OCI-LY7 (cell line): ENCODE data around the gene NEK2. TPM values are rescaled to one million over a fixed set of nuclear protein-coding genes. Genes with fewer than 3 reads are reported as not detected.

ENCODE experiments used
- BruUV-seq: library from RNA; stranded (reverse); fragments of 400-500 nt; replicated peaks from 2 replicates; lab custom pipeline; 2021; lab: Mats Ljungman, UMichigan
- CTCF ChIA-PET: fragments of 300-600 bp; sonication (Branson Sonifier 250); formaldehyde crosslinking; loops from one replicate; lab custom pipeline; 2022; ENCODE audit warnings: antibody characterized with exemption; ENCODE audit not compliant: unreplicated experiment; lab: Charles Lee
- POLR2A ChIA-PET: fragments of 300-600 bp; sonication (Branson Sonifier 250); formaldehyde crosslinking; loops from one replicate; lab custom pipeline; 2022; ENCODE audit warnings: antibody characterized with exemption; lab: Charles Lee
- DNase-seq: peaks from one replicate; pipeline ENCODE4 v3.0.0-alpha.2; 2015; ENCODE audit warnings: low spot score
- H2AFZ ChIP-seq: fragments of 200-600 bp; sonication (generic), shearing (Covaris generic); 2 replicates; pipeline ENCODE4 v1.6.1; 2014; ENCODE audit warnings: mild to moderate bottlenecking, antibody characterized with exemption, low read length, moderate library complexity
- H3K27ac ChIP-seq: fragments of 200-600 bp; sonication (generic); 2 replicates; pipeline ENCODE4 v1.5.1; 2014; ENCODE audit warnings: mixed run types, low read depth, mild to moderate bottlenecking, moderate library complexity, low read length, inconsistent platforms; ENCODE audit not compliant: poor library complexity, severe bottlenecking
- H3K36me3 ChIP-seq: fragments of 200-600 bp; sonication (generic); 2 replicates; pipeline ENCODE4 v1.6.1; 2014; ENCODE audit warnings: mild to moderate bottlenecking, antibody characterized with exemption, low read length, moderate library complexity, mixed read lengths; ENCODE audit not compliant: insufficient read depth
- H3K4me1 ChIP-seq: fragments of 200-600 bp; sonication (generic); 2 replicates; pipeline ENCODE4 v1.5.1; 2014; ENCODE audit warnings: mild to moderate bottlenecking, low read length; ENCODE audit not compliant: insufficient read depth, poor library complexity, severe bottlenecking
- H3K4me2 ChIP-seq: fragments of 200-600 bp; sonication (generic); 2 replicates; pipeline ENCODE4 v1.6.1; 2014; ENCODE audit warnings: mild to moderate bottlenecking, low read length
- H3K4me3 ChIP-seq: fragments of 200-600 bp; sonication (generic); 2 replicates; pipeline ENCODE4 v1.5.1; 2014; ENCODE audit warnings: mild to moderate bottlenecking, low read depth, low read length; ENCODE audit not compliant: poor library complexity, severe bottlenecking
- H3K79me2 ChIP-seq: fragments of 200-600 bp; sonication (generic); 2 replicates; pipeline ENCODE4 v1.6.1; 2016; ENCODE audit warnings: low read depth, mild to moderate bottlenecking, low read length, moderate library complexity, mixed read lengths; ENCODE audit not compliant: insufficient read depth
- H3K9me2 ChIP-seq: fragments of 200-600 bp; sonication (generic); 2 replicates; pipeline ENCODE4 v1.6.1; 2016; ENCODE audit warnings: mild to moderate bottlenecking, low read length, mixed read lengths; ENCODE audit not compliant: insufficient read depth
- H3K9me3 ChIP-seq: fragments of 200-600 bp; sonication (generic); 2 replicates; pipeline ENCODE4 v1.6.1; 2014; ENCODE audit warnings: mild to moderate bottlenecking, mixed run types, low read length, mixed read lengths
- H4K20me1 ChIP-seq: fragments of 200-600 bp; sonication (generic); 2 replicates; pipeline ENCODE4 v1.6.1; 2014; ENCODE audit warnings: mild to moderate bottlenecking, antibody characterized with exemption, low read length, moderate library complexity, mixed read lengths; ENCODE audit not compliant: insufficient read depth
- EZH2phosphoT487 ChIP-seq: fragments of 200-600 bp; sonication (generic); IDR thresholded peaks from 2 replicates; pipeline ENCODE4 v1.6.1; 2018; ENCODE audit warnings: low read depth, borderline replicate concordance, mild to moderate bottlenecking, mixed run types, antibody characterized with exemption, low read length, moderate library complexity, mixed read lengths
- intact Hi-C: fragments of 100-400 bp; cut with micrococcal nuclease; formaldehyde crosslinking; loops from one replicate; pipeline ENCODE4 v1.10.0; 2022; ENCODE audit not compliant: unreplicated experiment
- total RNA-seq, 2 experiments: library from RNA; depleted of rRNA in 1 of 2; stranded (reverse); fragments of >200 nt in 1 of 2; shearing (Covaris generic) in 1 of 2; gene quantifications; 2 replicates each; pipeline ENCODE4 v1.2.3, GENCODE V29; 2014 to 2022
- TF ChIP-seq, protein P1 (sequence below): fragments of 200-600 bp; sonication (generic); conservative IDR thresholded peaks from 2 replicates; pipeline ENCODE4 v1.5.1; 2014; ENCODE audit warnings: mild to moderate bottlenecking, antibody characterized with exemption, low read length, moderate library complexity, mixed read lengths

NEK2 gene
- total RNA-seq, 2 experiments from 2014 or later: 55.9 to 69.0 TPM

DNA sequence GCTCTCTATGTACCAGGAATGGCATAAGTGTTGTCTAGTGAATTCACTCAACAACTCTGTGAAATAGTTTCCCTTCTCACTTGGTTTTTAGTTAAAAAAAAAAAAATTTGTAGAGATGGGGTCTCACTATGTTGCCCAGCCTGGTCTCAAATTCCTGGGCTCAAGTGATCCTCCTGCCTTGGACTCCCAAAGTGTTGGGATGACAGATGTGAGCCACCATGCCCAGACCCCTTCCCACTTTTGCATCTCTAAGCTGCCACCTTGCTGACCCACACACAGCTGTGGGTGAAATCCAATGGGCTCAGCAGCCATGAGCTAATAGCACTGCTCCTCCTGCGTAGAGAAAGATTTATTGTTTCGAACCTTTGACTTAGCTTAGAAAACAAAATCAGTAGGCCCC is 33.5 kb downstream of the NEK2 start:
- no peak overlapping the region for H2AFZ ChIP-seq
- ChIA-PET CTCF (no interaction called here), POLR2A (interaction anchor here (0.7 kb wide), 1 partner anchor 204 kb away, joined by 3 read pairs; no protein-coding TSS in a partner anchor)
- H3K4me2 ChIP-seq: no peak overlapping the region
- TF ChIP-seq EZH2phosphoT487: no peak
- TF ChIP-seq, protein P1, sequence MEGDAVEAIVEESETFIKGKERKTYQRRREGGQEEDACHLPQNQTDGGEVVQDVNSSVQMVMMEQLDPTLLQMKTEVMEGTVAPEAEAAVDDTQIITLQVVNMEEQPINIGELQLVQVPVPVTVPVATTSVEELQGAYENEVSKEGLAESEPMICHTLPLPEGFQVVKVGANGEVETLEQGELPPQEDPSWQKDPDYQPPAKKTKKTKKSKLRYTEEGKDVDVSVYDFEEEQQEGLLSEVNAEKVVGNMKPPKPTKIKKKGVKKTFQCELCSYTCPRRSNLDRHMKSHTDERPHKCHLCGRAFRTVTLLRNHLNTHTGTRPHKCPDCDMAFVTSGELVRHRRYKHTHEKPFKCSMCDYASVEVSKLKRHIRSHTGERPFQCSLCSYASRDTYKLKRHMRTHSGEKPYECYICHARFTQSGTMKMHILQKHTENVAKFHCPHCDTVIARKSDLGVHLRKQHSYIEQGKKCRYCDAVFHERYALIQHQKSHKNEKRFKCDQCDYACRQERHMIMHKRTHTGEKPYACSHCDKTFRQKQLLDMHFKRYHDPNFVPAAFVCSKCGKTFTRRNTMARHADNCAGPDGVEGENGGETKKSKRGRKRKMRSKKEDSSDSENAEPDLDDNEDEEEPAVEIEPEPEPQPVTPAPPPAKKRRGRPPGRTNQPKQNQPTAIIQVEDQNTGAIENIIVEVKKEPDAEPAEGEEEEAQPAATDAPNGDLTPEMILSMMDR: no peak
- no peak overlapping the region for H3K27ac ChIP-seq
- no peak for DNase-seq
- no peaks in the 10 kb centered on the region for H3K79me2 ChIP-seq
- H3K9me3 ChIP-seq: no peaks in the 10 kb centered on the region
- intact Hi-C loops: no loop called here
- no peaks in the 10 kb centered on the region for H4K20me1 ChIP-seq
- H3K9me2 ChIP-seq: no peaks in the 10 kb centered on the region
- peaks cover 6% of the 10 kb centered on the region for H3K4me1 ChIP-seq
- H3K4me3 ChIP-seq: no peak overlapping the region
- no TSS peak for BruUV-seq
- H3K36me3 ChIP-seq: no peaks in the 10 kb centered on the region

- Histone ChIP-seq H3K4me2 (no peak overlapping the region), H3K9me2 (no peaks in the 10 kb centered on the region), H4K20me1 (no peaks in the 10 kb centered on the region), H3K4me3 (no peak overlapping the region), H3K27ac (no peak overlapping the region), H3K36me3 (no peaks in the 10 kb centered on the region), H3K4me1 (peaks cover 6% of the 10 kb centered on the region), H3K9me3 (no peaks in the 10 kb centered on the region), H3K79me2 (no peaks in the 10 kb centered on the region), H2AFZ (no peak overlapping the region)
- intact Hi-C loops: no loop called here
- TF ChIP-seq EZH2phosphoT487: no peak
- TF ChIP-seq, protein P1: no peak
- BruUV-seq: no TSS peak
- ChIA-PET CTCF (no interaction called here), POLR2A (interaction anchor here (0.6 kb wide), 2 partner anchors 98 to 1114 kb away, joined by 3 to 6 read pairs; no protein-coding TSS in a partner anchor)
- no peak for DNase-seq
Observed at GRCh38 chr1:211641044-211641800, 34.2 kb downstream of the NEK2 start.

DNA sequence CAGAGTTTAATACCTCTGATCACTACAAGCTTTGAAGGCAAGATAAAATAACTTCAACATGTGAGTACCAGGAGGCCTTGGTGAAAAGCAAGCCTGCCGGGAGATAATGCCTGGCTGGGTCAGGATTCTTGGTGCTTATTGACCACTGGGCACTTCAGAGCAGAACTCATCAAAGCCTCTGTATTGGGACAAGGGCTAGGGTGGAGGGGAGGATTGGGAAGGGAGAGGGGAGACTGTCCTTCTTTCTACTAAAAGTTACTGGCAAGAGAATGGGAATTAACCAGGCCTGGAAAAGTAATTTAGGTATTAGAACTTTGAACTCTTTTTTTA is 35.2 kb downstream of the NEK2 start:
- H4K20me1 ChIP-seq: no peaks in the 10 kb centered on the region
- CTCF ChIA-PET: no interaction called here
- no peaks in the 10 kb centered on the region for H3K9me2 ChIP-seq
- H3K36me3 ChIP-seq: no peaks in the 10 kb centered on the region
- no peak overlapping the region for H3K4me2 ChIP-seq
- intact Hi-C loops: no loop called here
- no peak overlapping the region for H3K4me3 ChIP-seq
- no peak overlapping the region for H3K27ac ChIP-seq
- H3K9me3 ChIP-seq: no peaks in the 10 kb centered on the region
- no peak for DNase-seq
- H3K79me2 ChIP-seq: no peaks in the 10 kb centered on the region
- BruUV-seq: no TSS peak
- H3K4me1 ChIP-seq: peaks cover 6% of the 10 kb centered on the region
- no peak for TF ChIP-seq EZH2phosphoT487
- TF ChIP-seq, protein P1: no peak
- POLR2A ChIA-PET: interaction anchor here (0.6 kb wide), 1 partner anchor 1115 kb away, joined by 6 read pairs; no protein-coding TSS in a partner anchor
- no peak overlapping the region for H2AFZ ChIP-seq
